Measurements from ENCODE around the gene FAM13B.
"Not testable (repeated sequence)": the region's sequence is repeated elsewhere in the genome, so short reads cannot be mapped to it uniquely, and the experiment has no call there.

The FAM13B gene

DNA sequence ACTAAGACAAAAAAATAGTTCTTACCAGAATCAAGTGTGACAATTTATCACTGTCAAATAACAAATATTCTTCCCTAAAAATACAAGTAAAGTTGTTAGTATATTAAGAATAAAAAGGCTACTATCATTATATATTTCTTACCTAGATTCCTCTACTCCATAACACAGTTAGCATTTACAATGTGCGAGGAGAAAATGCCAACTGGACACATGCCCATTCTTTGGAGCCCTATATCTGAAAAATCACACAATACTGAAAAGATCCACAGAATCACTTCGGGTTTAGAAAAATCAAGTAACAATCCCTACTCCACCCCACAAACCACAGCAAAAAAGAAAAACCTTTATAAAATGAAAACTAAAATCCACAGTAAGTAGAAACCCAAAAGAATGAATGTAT is 72.7 kb downstream of the FAM13B start:
- no peak for DNase-seq

- DNase-seq = no peak
Measured at GRCh38 chr5:137959488-137959887, 73.4 kb downstream of the FAM13B start.

DNA sequence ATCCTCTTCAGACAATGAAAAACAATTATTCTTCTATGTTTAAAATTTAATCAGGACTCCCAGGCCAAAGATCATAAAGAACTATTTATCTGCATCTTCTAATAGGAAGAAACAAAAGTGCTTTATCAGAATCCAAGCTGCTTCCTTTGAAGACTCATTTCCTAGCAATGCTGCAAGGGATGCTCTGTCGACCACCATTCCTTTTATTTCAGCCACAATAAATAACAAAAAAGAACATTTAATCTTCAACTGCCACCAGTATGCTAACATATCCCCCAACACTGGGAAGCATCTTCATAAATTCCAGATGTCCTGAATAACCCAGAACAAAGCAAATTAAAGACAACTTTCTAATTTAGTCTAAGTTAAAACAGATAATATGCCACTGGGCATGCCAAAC is 74.9 kb downstream of the FAM13B start:
- no peak for DNase-seq

DNA sequence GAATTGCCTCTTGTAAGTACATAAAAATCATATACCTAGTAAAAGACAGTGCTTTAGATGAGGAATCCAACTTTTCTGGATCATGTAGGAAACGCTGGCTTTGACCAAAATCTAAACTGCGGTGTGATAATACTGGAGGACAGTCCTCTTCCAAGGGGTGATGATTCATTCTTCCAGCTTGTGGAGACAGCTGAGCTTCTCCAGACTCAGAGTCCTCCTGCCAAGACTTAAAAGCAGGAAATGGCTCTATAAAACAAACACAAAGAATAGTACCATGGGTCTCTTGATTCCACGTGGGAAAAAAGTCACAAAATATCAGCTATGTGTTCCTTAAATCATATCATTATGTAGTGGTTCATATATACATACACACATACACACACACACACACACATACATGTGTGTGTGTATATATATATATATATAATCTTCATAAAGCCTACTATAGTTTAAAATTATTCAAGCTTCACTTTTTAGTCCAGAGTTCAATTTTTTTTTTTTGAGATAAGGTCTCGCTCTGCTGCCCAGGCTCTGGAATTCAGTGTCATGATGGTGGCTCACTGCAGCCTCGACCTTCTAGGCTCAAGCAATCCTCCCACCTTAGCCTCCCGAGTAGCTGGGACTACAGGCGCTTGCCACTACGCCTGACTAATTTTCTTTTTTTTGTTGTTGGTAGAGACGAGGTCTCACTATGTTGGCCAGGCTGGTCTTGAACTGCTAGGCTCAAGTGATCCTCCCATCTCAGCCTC is 78.6 kb downstream of the FAM13B start:
- no peak for DNase-seq

DNA sequence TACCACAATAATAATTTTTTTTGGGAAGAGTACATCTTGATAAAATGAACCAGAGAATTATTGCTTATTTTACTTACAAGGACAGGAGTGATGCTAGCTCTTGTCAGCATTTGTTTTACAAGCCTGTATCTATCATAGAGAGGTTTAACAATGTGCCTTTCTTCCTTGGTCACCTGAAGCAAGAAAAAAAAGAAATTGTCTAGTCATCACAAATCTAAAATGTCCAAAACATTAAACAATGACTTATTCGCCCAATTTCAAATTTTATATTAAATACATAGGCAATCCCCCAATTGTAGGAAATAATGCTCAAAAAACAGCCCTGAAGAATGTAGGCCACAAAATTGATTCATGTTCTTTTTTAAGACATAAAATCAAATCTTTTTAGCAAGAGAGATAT is 87.1 kb downstream of the FAM13B start:
- no peak for DNase-seq

GRCh38 chr5:137944280-137944679 is 88.6 kb downstream of the FAM13B start:
- not testable (repeated sequence) for DNase-seq

GRCh38 chr5:137939331-137939730 is 93.5 kb downstream of the FAM13B start:
- DNase-seq = no peak

DNA sequence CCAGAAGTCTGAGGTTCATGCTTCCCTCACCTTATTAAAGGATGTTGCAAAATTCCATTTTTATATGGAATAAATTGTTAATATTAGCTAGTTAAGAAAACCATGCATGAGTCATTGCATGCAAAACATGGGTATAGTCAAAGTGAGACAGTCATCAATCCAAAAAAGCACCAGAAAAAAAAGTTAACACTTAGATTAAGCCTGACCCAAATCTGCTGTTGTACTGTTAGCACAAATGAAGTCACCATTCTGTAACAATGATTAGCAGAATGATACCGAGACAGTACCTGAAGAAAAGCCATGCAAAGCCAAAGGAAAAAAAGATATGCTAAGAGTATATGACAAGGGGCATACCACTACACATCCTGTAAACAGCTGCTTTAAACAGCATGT is 94.1 kb downstream of the FAM13B start:
- DNase-seq = no peak

DNA sequence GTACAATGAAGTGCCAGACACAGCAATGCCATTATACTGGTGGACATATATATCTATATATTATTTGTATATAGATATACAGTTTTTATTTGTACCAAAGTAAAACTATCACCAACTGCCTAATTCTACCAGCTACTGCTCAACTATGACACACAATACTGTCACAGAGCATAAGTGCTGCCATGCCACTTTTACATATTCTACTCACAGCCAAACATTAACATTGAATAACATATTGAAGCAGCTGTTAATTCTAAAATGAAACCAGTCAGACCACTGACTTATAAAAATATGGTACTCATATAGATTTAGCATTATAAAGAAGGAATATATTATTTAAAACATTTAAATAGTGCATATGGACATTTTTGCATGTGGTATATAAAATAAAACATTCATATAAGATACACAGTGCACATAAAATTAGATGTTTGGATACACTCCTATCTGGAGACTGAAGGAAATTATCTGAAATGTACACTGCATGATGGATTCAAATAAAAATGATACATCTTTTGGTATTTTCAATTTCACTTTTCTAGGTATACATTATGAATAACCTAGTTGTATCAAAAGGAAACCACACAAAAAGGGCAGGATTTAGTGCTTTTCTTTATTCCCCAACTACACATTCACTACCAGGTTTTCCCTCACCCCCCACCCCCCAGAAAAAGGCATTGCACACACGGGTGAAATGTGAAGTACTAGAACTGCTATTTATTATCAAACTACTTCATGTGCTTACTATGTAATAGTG is 94.7 kb downstream of the FAM13B start:
- DNase-seq = no peak

DNA sequence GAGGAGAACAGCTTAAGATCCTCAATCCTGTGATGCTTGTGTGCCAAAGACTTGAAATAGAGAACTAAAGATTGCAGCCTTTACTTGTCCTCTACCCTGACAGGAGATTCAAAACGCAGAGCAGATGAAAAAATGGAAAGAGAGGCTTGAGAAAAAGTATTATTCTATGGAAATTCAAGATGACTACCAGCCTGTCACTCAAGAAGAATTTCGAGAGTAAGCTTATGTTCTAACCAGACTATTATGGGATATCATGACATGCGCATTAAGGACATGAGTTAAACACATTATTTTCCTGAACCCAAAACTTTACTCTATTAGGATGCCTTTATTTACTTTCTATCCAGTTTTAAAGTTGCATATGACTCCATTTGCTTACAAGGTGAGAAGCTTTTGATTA is 97.2 kb downstream of the FAM13B start:
- DNase-seq = no peak

- DNase-seq = no peak
Measured at GRCh38 chr5:137935190-137935589, 97.7 kb downstream of the FAM13B start.

GRCh38 chr5:137933491-137933911 is 99.4 kb downstream of the FAM13B start:
- DNase-seq = no peak

- DNase-seq = no peak
Measured at GRCh38 chr5:137932800-137933199, 100.1 kb downstream of the FAM13B start.

DNA sequence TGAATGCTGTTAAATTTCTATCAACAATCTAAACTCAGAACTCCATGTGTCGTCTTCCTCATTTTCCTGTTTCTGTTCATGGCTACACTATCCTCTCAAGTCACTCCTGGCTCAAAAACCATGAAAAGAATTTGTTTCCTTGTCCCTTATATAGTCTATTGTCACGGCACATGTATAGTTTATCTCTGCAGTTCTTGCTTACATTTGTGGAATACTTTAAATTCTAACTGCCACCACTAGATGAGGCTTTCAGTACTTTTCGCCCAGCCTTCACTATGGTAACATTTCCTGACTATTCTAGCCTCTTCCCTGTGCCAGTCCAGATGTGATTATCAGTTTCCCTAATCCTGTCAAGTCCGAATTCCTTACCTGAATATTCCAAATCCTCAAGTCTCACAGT is 109.0 kb downstream of the FAM13B start:
- no peak for DNase-seq

DNA sequence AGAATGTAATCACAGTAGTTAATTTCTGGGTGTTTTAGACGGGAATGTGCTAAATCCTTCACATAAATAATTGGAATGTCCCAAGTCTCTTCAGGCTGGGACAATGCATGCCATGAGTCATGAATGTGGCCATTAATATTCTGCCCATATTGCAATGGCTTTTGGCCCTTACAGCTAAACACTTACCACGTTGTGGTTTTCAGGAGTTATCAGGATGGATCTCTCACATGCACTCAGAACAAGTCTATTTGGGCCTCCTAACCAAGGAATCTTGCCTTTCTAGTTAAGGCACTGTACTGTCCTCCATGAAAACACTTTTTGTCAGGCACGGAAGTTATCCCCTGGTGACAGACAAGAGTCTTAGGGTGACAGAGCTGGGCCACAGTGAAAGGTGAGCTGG is 110.9 kb downstream of the FAM13B start:
- no peak for DNase-seq

- DNase-seq = no peak
Measured at GRCh38 chr5:137916923-137917322, 116.0 kb downstream of the FAM13B start.

DNA sequence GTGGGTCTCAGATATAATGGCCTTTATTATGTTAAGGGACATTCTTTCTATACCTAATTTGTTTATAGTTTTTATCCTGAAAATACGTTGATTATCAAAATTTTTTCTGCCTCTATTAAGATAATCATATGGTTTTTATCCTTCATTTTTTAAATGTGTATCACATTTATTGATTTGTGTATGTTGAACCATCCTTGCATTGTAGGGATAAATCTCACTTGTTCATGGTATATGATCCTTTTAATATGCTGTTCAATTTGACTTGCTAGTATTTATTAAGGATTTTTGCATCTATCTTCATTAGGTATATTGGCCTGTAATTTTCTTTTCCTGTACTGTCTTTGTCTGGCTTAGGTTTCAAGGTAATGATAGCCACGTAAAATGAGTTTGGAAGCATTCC is 118.1 kb downstream of the FAM13B start:
- no peak for DNase-seq

DNA sequence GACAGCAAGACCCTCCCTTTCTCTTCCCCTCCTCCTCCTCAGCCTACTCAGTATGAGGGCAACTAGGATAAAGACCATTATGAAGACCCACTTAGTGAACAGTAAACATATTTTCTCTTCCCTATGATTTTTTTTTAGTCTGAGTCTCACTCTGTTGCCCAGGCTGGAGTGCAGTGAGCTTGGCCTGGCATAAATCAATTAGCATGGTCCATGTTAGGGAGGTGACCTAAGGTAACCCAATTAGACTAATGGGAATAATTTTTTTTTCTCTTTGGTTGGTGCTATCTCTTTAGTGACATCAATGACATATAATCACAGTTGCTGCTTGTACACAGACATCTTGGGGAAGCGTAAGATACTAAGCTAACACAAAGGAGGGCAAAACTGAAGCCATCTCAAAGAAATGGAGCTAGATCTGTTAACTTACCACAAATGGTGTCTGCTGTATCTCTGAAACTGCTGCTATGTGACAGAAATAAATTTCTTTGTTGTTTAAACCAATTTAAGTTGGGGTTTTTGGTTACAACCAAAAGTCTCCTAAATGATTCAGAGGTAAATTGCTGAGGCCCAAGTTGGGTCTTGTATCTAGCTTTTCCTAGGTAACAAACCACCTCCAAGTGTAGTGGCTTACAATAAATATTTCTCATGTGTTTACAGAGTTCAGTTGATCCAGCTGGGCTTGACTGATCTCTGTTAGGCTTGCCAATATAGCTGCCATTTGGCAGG is 130.3 kb downstream of the FAM13B start:
- no peak for DNase-seq

- no peak for DNase-seq
Measured at GRCh38 chr5:137901011-137901817, 131.7 kb downstream of the FAM13B start.

DNA sequence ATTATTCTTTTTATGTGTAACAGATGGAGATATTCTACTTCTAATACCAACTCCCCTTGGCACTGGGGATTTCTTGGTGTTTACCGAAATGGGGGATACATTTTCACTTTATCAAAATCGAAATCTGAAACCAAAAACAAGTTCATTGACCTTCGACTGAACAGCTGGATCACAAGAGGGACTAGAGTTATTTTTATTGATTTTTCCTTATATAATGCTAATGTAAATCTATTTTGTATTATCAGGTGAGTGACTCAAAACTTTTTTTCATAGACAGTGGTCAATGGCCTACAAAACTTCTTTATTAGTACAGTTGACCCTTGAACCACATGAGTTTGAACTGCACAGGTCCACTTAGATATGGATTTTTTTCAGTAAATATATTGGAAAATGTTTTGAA is 133.4 kb downstream of the FAM13B start:
- DNase-seq = no peak

DNA sequence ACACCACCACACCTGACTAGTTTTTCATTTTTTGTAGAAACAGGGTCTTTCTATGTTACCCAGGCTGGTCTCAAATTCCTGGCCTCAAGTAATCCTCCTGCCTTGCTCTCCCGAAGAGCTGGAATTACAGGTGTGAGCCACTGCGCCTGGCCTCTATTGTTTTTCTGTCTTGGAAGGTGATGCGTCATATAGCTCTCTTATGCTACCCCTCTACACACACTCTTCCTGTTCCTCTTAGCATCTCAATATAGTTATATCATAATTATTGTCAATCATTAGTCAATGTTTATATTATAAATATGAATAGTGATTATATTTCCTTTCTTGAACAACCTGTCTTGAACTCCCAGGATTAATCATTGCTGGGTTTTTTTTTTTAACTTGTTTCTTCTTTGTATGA is 136.3 kb downstream of the FAM13B start:
- no peak for DNase-seq

GRCh38 chr5:137894586-137894985 is 138.3 kb downstream of the FAM13B start:
- no peak for DNase-seq

- no peak for DNase-seq
Measured at GRCh38 chr5:137891849-137892248, 141.0 kb downstream of the FAM13B start.
